ENCODE data around the gene KCNN2. TPM values are rescaled to one million over a fixed set of nuclear protein-coding genes. Genes with fewer than 3 reads are reported as not detected.

KCNN2 gene
- total and polyA plus RNA-seq, 2 of the 8 experiments (the other 6 are each of a cell fraction or from before 2014, with no cell fraction given) = 13.1 to 18.6 TPM

DNA sequence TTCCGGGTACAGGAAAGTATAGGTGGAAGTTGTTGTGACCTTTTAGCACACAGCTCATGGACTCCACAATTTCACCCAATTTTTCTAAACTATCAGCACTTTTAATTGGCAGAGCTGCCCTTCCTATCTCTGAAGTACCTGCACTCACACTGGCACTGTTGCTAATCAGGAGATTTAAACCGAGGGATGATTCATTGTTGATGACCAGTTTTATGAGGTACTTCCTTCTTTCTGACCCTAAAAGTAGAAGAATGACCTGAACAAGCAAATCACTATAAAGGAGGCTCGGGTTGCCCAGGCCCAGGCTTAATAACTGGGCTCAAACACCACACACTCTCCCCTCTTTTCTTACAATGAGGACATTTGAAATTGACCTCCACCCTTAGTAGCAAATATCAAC lies 105.9 kb downstream of the KCNN2 start (continued):
- TF ChIP-seq, protein P1, sequence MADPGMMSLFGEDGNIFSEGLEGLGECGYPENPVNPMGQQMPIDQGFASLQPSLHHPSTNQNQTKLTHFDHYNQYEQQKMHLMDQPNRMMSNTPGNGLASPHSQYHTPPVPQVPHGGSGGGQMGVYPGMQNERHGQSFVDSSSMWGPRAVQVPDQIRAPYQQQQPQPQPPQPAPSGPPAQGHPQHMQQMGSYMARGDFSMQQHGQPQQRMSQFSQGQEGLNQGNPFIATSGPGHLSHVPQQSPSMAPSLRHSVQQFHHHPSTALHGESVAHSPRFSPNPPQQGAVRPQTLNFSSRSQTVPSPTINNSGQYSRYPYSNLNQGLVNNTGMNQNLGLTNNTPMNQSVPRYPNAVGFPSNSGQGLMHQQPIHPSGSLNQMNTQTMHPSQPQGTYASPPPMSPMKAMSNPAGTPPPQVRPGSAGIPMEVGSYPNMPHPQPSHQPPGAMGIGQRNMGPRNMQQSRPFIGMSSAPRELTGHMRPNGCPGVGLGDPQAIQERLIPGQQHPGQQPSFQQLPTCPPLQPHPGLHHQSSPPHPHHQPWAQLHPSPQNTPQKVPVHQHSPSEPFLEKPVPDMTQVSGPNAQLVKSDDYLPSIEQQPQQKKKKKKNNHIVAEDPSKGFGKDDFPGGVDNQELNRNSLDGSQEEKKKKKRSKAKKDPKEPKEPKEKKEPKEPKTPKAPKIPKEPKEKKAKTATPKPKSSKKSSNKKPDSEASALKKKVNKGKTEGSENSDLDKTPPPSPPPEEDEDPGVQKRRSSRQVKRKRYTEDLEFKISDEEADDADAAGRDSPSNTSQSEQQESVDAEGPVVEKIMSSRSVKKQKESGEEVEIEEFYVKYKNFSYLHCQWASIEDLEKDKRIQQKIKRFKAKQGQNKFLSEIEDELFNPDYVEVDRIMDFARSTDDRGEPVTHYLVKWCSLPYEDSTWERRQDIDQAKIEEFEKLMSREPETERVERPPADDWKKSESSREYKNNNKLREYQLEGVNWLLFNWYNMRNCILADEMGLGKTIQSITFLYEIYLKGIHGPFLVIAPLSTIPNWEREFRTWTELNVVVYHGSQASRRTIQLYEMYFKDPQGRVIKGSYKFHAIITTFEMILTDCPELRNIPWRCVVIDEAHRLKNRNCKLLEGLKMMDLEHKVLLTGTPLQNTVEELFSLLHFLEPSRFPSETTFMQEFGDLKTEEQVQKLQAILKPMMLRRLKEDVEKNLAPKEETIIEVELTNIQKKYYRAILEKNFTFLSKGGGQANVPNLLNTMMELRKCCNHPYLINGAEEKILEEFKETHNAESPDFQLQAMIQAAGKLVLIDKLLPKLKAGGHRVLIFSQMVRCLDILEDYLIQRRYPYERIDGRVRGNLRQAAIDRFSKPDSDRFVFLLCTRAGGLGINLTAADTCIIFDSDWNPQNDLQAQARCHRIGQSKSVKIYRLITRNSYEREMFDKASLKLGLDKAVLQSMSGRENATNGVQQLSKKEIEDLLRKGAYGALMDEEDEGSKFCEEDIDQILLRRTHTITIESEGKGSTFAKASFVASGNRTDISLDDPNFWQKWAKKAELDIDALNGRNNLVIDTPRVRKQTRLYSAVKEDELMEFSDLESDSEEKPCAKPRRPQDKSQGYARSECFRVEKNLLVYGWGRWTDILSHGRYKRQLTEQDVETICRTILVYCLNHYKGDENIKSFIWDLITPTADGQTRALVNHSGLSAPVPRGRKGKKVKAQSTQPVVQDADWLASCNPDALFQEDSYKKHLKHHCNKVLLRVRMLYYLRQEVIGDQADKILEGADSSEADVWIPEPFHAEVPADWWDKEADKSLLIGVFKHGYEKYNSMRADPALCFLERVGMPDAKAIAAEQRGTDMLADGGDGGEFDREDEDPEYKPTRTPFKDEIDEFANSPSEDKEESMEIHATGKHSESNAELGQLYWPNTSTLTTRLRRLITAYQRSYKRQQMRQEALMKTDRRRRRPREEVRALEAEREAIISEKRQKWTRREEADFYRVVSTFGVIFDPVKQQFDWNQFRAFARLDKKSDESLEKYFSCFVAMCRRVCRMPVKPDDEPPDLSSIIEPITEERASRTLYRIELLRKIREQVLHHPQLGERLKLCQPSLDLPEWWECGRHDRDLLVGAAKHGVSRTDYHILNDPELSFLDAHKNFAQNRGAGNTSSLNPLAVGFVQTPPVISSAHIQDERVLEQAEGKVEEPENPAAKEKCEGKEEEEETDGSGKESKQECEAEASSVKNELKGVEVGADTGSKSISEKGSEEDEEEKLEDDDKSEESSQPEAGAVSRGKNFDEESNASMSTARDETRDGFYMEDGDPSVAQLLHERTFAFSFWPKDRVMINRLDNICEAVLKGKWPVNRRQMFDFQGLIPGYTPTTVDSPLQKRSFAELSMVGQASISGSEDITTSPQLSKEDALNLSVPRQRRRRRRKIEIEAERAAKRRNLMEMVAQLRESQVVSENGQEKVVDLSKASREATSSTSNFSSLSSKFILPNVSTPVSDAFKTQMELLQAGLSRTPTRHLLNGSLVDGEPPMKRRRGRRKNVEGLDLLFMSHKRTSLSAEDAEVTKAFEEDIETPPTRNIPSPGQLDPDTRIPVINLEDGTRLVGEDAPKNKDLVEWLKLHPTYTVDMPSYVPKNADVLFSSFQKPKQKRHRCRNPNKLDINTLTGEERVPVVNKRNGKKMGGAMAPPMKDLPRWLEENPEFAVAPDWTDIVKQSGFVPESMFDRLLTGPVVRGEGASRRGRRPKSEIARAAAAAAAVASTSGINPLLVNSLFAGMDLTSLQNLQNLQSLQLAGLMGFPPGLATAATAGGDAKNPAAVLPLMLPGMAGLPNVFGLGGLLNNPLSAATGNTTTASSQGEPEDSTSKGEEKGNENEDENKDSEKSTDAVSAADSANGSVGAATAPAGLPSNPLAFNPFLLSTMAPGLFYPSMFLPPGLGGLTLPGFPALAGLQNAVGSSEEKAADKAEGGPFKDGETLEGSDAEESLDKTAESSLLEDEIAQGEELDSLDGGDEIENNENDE (IDR thresholded peaks at IDR 0.05; ENCODE audit: insufficient replicate concordance, low read length) = no peak
- TF ChIP-seq SAP30 (IDR thresholded peaks at IDR 0.05; ENCODE audit: insufficient read depth, insufficient replicate concordance, low read length) (no peak), CREB1 (IDR thresholded peaks at IDR 0.05) (no peak), SIRT6 (IDR thresholded peaks at IDR 0.05; ENCODE audit: low read length) (no peak), RNF2 (IDR thresholded peaks at IDR 0.05; ENCODE audit: borderline replicate concordance, low read depth, low read length, missing control alignments, poor library complexity, severe bottlenecking) (no peak), E2F6 (IDR thresholded peaks at IDR 0.05) (no peak), RFX5 (IDR thresholded peaks at IDR 0.05; ENCODE audit: borderline replicate concordance, low read depth, low read length) (no peak), CHD1 (IDR thresholded peaks at IDR 0.05; ENCODE audit: low read depth, low read length) (no peak), SIN3A (conservative IDR thresholded peaks at IDR 0.05 in 1 of 2, IDR thresholded peaks at IDR 0.05 in 1 of 2; ENCODE audit: low read depth in 1 of 2, low read length in 2 of 2) (no peak)
- TF ChIP-seq, protein P2, sequence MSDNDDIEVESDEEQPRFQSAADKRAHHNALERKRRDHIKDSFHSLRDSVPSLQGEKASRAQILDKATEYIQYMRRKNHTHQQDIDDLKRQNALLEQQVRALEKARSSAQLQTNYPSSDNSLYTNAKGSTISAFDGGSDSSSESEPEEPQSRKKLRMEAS (IDR thresholded peaks at IDR 0.05) = no peak
